ENCODE measurements around the gene FAM107A. TPM values are rescaled to one million over a fixed set of nuclear protein-coding genes. Genes with fewer than 3 reads are reported as not detected.

The FAM107A gene
- total RNA-seq, 2 experiments from 2014 or later = not detected

DNA sequence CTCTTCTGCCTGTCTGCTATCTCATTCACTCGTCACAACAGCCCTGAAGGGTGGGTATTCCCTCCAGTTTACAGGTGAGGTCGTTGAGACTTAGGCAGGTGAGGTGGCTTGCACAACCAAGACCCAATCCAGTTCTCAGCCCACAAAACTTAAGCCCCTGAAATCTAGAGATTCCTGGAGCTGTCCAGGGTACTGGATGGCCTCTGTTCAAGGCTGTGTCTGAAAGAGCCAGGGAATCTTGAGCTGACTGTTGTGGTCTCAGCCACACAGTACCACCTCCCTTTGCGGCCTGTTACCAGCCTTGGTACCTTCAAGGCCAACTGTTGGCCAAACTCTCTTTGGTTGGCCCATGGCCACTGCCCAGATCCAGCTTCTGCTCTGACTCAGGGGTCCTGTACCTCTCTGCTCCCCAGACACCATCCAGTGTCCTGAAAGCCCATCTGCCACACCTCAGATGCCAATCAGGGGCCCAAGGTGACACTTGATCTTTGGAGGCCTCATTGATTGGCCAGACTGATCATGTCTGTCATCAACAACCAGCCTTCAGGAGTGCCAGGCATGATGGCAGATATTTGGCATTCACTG, 10.9 kb upstream of the FAM107A start:
- ChIA-PET CTCF (interaction anchor here (0.6 to 2.8 kb wide), 2 partner anchors 42 to 295 kb away, joined by 3 to 7 read pairs; no protein-coding TSS in a partner anchor), POLR2A (no interaction called here)
- peaks cover 2% of the 10 kb centered on the region for H3K36me3 Mint-ChIP-seq (ENCODE audit: low read depth)
- peak; percentile 33 for DNase-seq
- H3K27me3 Mint-ChIP-seq (ENCODE audit: low read depth) = peaks cover 31% of the 10 kb centered on the region
- H3K9me3 Mint-ChIP-seq (ENCODE audit: insufficient read depth) = no peaks in the 10 kb centered on the region
- ATAC-seq = no peak
- H3K4me1 Mint-ChIP-seq (ENCODE audit: low read depth) = peaks cover 16% of the 10 kb centered on the region
- H3K27ac Mint-ChIP-seq = no peak overlapping the region
- H3K4me3 Mint-ChIP-seq = no peak overlapping the region

DNA sequence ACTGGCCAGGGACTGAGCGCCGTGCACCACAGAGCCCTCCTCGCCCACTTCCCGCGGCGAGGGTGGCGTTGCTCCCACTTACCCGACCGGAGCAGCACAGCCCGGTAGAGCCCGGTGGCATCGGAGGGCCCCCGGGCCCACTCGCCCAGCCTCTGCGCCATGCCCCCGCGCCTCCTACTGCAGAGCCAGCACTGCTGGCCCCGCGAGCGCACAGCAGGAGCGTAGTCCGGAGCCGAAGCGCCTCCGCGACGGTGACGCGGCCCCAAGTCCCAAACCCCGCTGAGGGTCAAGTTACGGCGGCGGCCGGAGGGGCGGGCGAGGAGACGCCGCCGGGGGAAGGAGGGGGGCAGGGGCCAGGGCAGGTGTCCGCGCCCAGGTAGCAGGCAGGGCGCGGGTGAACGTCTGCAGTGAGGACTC, 9.6 kb upstream of the FAM107A start:
- H3K4me3 Mint-ChIP-seq = no peak overlapping the region
- H3K27me3 Mint-ChIP-seq (ENCODE audit: low read depth) = peaks cover 35% of the 10 kb centered on the region
- ChIA-PET POLR2A (no interaction called here), CTCF (no interaction called here)
- H3K4me1 Mint-ChIP-seq (ENCODE audit: low read depth) = peaks cover 16% of the 10 kb centered on the region
- DNase-seq (no peak), ATAC-seq (no peak)
- no peaks in the 10 kb centered on the region for H3K9me3 Mint-ChIP-seq (ENCODE audit: insufficient read depth)
- H3K27ac Mint-ChIP-seq = no peak overlapping the region
- peaks cover 2% of the 10 kb centered on the region for H3K36me3 Mint-ChIP-seq (ENCODE audit: low read depth)

DNA sequence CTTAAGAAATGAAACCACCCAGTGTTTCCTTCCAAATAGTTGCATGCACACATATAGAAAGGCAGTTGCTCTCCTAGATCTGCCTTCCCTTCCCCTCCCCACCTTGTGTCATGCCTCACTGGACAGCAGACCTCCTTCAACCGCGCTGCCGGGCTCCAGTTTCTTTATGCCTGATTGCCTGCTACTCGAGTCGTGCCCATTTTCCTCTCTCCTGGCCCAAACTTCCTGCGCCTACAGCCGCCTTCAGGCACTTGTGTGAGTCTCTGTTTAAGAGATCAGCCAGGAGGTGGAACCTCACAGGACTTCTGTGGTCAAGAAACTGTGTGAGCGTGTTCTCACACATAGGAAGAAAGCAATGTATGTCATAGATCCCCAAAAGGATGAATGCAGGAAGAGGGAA, 8.8 kb upstream of the FAM107A start:
- POLR2A ChIA-PET = no interaction called here
- H3K4me3 Mint-ChIP-seq = peak overlapping the region; percentile 79
- peaks cover 2% of the 10 kb centered on the region for H3K36me3 Mint-ChIP-seq (ENCODE audit: low read depth)
- H3K9me3 Mint-ChIP-seq (ENCODE audit: insufficient read depth) = no peaks in the 10 kb centered on the region
- CTCF ChIA-PET = interaction anchor here (0.8 to 1.4 kb wide), 7 partner anchors 11 to 246 kb away, joined by 3 to 10 read pairs (median 4); no protein-coding TSS in a partner anchor
- H3K27ac Mint-ChIP-seq = no peak overlapping the region
- peaks cover 39% of the 10 kb centered on the region for H3K27me3 Mint-ChIP-seq (ENCODE audit: low read depth)
- DNase-seq (no peak), ATAC-seq (no peak)
- H3K4me1 Mint-ChIP-seq (ENCODE audit: low read depth) = peaks cover 16% of the 10 kb centered on the region

DNA sequence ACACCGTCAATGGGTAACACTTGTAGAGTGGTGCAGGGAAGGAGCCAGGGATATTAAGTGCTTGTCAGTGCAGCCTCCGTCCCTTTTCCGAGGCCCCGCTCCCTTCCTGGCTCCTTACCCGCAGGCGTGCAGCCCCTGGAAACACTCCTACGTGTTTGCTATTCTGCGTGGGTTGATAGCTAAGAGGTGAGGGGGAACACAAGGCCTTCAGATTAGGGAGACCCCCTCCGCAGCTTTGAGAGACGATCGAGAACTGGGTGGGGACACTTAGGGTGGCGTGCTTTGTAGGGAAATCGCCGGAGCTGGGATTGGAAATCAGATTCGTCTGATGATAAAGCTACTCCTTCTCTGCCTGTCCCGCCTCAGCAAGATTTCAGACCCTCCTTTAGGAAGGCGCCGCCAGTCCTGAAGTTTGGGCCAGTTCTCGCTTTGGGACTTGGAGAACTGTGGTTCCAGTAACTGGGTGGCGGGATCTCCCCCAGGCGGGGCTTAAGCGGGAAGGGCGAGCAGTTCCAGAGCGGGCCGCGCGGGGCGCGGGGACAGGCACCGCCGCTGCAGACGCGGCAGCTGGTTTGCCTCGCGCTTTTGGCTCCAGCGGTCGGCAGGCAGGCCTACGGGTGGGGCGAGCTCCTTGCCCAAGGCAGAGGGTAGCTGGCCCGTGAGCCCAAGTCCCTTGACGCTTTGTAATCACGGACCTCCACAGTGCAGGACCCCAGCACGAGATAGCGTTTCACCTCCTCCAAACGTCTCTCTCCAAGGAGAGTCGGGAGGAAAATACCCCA, 8.0 kb upstream of the FAM107A start:
- peaks cover 39% of the 10 kb centered on the region for H3K27me3 Mint-ChIP-seq (ENCODE audit: low read depth)
- peak; percentile 62 for DNase-seq
- CTCF ChIA-PET = interaction anchor here (0.8 to 1.8 kb wide), 8 partner anchors 12 to 279 kb away, joined by 3 to 10 read pairs (median 4); partner anchors contain the start of genes HTD2 and RPP14
- H3K27ac Mint-ChIP-seq = no peak overlapping the region
- H3K4me3 Mint-ChIP-seq = peak overlapping the region; percentile 79
- no peaks in the 10 kb centered on the region for H3K9me3 Mint-ChIP-seq (ENCODE audit: insufficient read depth)
- peaks cover 16% of the 10 kb centered on the region for H3K4me1 Mint-ChIP-seq (ENCODE audit: low read depth)
- POLR2A ChIA-PET = no interaction called here
- peaks cover 2% of the 10 kb centered on the region for H3K36me3 Mint-ChIP-seq (ENCODE audit: low read depth)
- ATAC-seq = peak; percentile 95

DNA sequence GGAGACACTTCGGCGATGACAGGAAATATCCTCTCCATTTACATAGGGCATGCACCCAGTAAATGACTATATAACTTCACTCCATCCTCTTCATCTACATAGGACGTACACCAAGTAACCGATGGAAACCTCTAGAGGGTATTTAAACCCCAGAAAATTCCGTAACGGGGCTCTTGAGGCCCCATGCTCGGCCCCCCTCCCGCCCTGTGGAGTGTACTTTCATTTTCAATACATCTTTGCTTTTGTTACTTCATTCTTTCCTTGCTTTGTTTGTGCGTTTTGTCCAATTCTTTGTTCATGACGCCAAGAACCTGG, 7.5 kb upstream of the FAM107A start:
- Mint-ChIP-seq H3K27me3 (ENCODE audit: low read depth) (peaks cover 39% of the 10 kb centered on the region), H3K36me3 (ENCODE audit: low read depth) (peaks cover 2% of the 10 kb centered on the region), H3K27ac (no peak overlapping the region), H3K9me3 (ENCODE audit: insufficient read depth) (no peaks in the 10 kb centered on the region), H3K4me1 (ENCODE audit: low read depth) (peaks cover 16% of the 10 kb centered on the region), H3K4me3 (peak overlapping the region; percentile 79)
- peak; percentile 14 for ATAC-seq
- ChIA-PET POLR2A (no interaction called here), CTCF (interaction anchor here (1.2 to 1.8 kb wide), 5 partner anchors 13 to 278 kb away, joined by 3 to 10 read pairs (median 6); partner anchors contain the start of genes HTD2 and RPP14)
- DNase-seq = peak; percentile 22

GRCh38 chr3:58581328-58582091, 4.3 kb upstream of the FAM107A start:
- H3K36me3 Mint-ChIP-seq (ENCODE audit: low read depth) = peaks cover 1% of the 10 kb centered on the region
- ChIA-PET CTCF (interaction anchor here (1.2 to 1.6 kb wide), 3 partner anchors 12 to 13 kb away, joined by 3 to 5 read pairs (median 3); no protein-coding TSS in a partner anchor), POLR2A (no interaction called here)
- no peaks in the 10 kb centered on the region for H3K9me3 Mint-ChIP-seq (ENCODE audit: insufficient read depth)
- ATAC-seq (no peak), DNase-seq (no peak)
- H3K4me1 Mint-ChIP-seq (ENCODE audit: low read depth) = peaks cover 16% of the 10 kb centered on the region
- H3K4me3 Mint-ChIP-seq = no peak overlapping the region
- no peak overlapping the region for H3K27ac Mint-ChIP-seq
- H3K27me3 Mint-ChIP-seq (ENCODE audit: low read depth) = peaks cover 30% of the 10 kb centered on the region

GRCh38 chr3:58580826-58581327, 3.7 kb upstream of the FAM107A start:
- ChIA-PET CTCF (interaction anchor here (1.2 kb wide), 1 partner anchor 12 kb away, joined by 3 read pairs; no protein-coding TSS in a partner anchor), POLR2A (no interaction called here)
- Mint-ChIP-seq H3K4me3 (no peak overlapping the region), H3K27me3 (ENCODE audit: low read depth) (peaks cover 27% of the 10 kb centered on the region), H3K4me1 (ENCODE audit: low read depth) (peaks cover 12% of the 10 kb centered on the region), H3K36me3 (ENCODE audit: low read depth) (no peaks in the 10 kb centered on the region), H3K9me3 (ENCODE audit: insufficient read depth) (no peaks in the 10 kb centered on the region), H3K27ac (no peak overlapping the region)
- DNase-seq (no peak), ATAC-seq (no peak)

GRCh38 chr3:58578873-58579272, 1.7 kb upstream of the FAM107A start:
- H3K9me3 Mint-ChIP-seq (ENCODE audit: insufficient read depth) = no peaks in the 10 kb centered on the region
- H3K27ac Mint-ChIP-seq = no peak overlapping the region
- no peak for DNase-seq
- H3K4me3 Mint-ChIP-seq = no peak overlapping the region
- ChIA-PET POLR2A (no interaction called here), CTCF (interaction anchor here (0.7 kb wide), 1 partner anchor 102 kb away, joined by 3 read pairs; no protein-coding TSS in a partner anchor)
- H3K4me1 Mint-ChIP-seq (ENCODE audit: low read depth) = no peaks in the 10 kb centered on the region
- peaks cover 15% of the 10 kb centered on the region for H3K27me3 Mint-ChIP-seq (ENCODE audit: low read depth)
- no peak for ATAC-seq
- H3K36me3 Mint-ChIP-seq (ENCODE audit: low read depth) = no peaks in the 10 kb centered on the region

DNA sequence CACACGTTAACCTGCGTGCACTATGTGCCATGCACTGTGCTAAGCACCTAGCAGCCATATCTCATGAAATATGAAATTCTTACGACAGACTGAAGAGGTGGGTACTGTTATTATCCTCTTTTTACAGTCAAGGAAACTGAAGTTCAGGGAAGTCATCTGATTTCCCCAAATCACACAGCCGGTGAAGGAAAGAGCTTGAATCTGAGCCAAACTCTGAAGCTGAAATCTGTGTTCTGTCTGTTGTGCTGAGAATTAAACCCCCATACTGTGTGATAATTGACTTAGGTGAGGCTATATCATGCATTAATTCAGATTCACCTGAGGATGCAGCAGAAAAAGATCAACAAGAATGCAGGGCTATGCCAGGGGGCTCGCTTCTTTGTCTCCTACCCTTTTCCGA, 475 bp downstream of the FAM107A start:
- POLR2A ChIA-PET = no interaction called here
- DNase-seq (no peak), ATAC-seq (no peak)
- H3K27ac Mint-ChIP-seq = no peak overlapping the region
- no peaks in the 10 kb centered on the region for H3K4me1 Mint-ChIP-seq (ENCODE audit: low read depth)
- peaks cover 10% of the 10 kb centered on the region for H3K27me3 Mint-ChIP-seq (ENCODE audit: low read depth)
- no peak overlapping the region for H3K4me3 Mint-ChIP-seq
- H3K36me3 Mint-ChIP-seq (ENCODE audit: low read depth) = no peaks in the 10 kb centered on the region
- CTCF ChIA-PET = no interaction called here
- H3K9me3 Mint-ChIP-seq (ENCODE audit: insufficient read depth) = no peaks in the 10 kb centered on the region

DNA sequence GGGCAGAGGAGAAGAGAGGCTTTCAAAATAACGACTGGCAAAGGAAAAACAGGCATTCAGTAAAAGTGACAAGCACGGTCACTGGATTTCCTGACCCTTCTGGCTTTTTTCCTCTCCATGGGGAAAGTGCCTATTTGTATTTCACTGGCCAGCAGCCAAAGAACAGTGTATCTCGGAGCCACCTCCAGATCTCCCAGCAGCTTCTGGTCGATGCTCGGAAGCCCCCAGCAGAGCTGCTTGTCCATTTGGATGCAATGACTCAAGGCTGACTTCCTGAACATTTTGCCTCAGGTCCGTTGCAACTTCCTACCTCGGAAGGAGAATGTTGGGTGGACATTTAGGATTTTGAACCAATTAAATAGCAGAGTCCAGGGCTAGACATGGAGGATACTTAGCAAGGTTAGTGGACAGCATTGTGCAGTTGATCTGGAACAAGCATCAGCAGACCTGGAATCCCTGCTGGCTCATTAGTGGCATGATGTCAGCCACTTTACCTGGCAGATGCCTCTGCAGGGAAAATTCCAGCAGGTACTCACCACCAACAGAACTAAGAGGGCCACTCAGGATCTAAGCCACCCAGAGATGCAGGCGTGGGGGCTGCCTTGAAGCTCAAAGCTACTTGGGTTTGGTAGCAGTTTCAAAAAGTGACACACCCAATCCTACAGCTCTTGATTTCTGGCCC, 1.1 kb downstream of the FAM107A start:
- H3K27me3 Mint-ChIP-seq (ENCODE audit: low read depth) = peaks cover 9% of the 10 kb centered on the region
- H3K9me3 Mint-ChIP-seq (ENCODE audit: insufficient read depth) = no peaks in the 10 kb centered on the region
- no peak overlapping the region for H3K4me3 Mint-ChIP-seq
- no peak for DNase-seq
- no peaks in the 10 kb centered on the region for H3K4me1 Mint-ChIP-seq (ENCODE audit: low read depth)
- no peaks in the 10 kb centered on the region for H3K36me3 Mint-ChIP-seq (ENCODE audit: low read depth)
- CTCF ChIA-PET = no interaction called here
- no peak overlapping the region for H3K27ac Mint-ChIP-seq
- no peak for ATAC-seq
- POLR2A ChIA-PET = no interaction called here

GRCh38 chr3:58574682-58575081, 2.5 kb downstream of the FAM107A start:
- Mint-ChIP-seq H3K4me1 (ENCODE audit: low read depth) (no peaks in the 10 kb centered on the region), H3K36me3 (ENCODE audit: low read depth) (no peaks in the 10 kb centered on the region), H3K4me3 (no peak overlapping the region), H3K27me3 (ENCODE audit: low read depth) (peaks cover 9% of the 10 kb centered on the region), H3K27ac (no peak overlapping the region), H3K9me3 (ENCODE audit: insufficient read depth) (no peaks in the 10 kb centered on the region)
- CTCF ChIA-PET = no interaction called here
- POLR2A ChIA-PET = no interaction called here
- ATAC-seq (no peak), DNase-seq (no peak)

All from activated CD8-positive, alpha-beta T cell treated with anti-CD3 and anti-CD28 coated beads, Interleukin-2, amount 10 ng/mL, durations not matched to agents 7 days and 5 days (primary cell).